22Rv1 (cell line): ENCODE measurements around the gene JAM2.
"Not testable (repeated sequence)": the region's sequence is repeated elsewhere in the genome, so short reads cannot be mapped to it uniquely, and the experiment has no call there.

Source experiments
- H3K27ac ChIP-seq: fragments of 450-650 bp; 2 replicates; pipeline ENCODE4 v1.5.1; 2017
- CTCF ChIP-seq: fragments of 450-650 bp; IDR thresholded peaks from 2 replicates; pipeline ENCODE4 v1.5.1; 2017; ENCODE audit warnings: mild to moderate bottlenecking
- ZFX ChIP-seq: fragments of 450-650 bp; IDR thresholded peaks from 2 replicates; pipeline ENCODE4 v1.6.1; 2017; ENCODE audit warnings: antibody characterized with exemption, borderline replicate concordance

Gene JAM2

GRCh38 chr21:25619198-25619597 is 19.9 kb upstream of the JAM2 start:
- TF ChIP-seq ZFX = no peak
- TF ChIP-seq CTCF = no peak
- no peak overlapping the region for H3K27ac ChIP-seq

GRCh38 chr21:25624511-25624910 is 14.5 kb upstream of the JAM2 start:
- no peak for TF ChIP-seq ZFX
- no peak for TF ChIP-seq CTCF
- no peak overlapping the region for H3K27ac ChIP-seq

- TF ChIP-seq ZFX (no peak), CTCF (no peak)
- no peak overlapping the region for H3K27ac ChIP-seq
These were observed 14.0 kb upstream of the JAM2 start for GRCh38 chr21:25625036-25625435.

DNA sequence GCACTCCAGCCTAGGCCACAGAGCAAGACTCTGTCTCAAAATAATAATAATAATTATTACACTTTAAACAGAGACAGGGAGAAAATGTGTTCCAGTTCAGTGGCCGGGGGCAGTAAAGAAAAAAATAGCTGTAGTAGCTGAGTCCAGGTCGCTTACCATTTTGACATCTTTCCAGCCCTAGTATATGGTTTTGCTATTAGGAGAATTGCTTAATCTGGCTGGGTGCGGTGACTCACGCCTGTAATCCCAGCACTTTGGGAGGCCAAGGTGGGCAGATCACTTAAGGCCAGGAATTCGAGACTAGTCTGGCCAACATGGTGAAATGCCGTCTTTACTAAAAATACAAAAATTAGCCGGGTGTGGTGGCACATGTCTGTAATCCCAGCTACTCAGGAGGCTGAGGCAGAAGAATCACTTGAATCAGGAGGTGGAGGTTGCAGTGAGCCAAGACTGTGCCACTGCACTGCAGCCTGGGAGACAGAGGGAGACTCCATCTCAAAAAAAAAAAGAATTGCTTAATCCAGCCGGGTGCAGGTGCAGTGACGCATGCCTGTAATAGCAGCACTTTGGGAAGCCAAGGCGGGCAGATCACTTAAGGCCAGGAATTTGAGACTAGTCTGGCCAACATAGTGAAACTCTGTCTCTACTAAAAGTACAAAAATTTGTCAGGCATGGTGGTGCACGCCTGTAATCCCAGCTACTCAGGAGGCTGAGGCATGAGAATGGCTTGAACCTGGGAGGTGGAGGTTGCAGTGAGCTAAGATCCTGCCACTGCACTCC is 13.1 kb upstream of the JAM2 start:
- H3K27ac ChIP-seq = not testable (repeated sequence)

DNA sequence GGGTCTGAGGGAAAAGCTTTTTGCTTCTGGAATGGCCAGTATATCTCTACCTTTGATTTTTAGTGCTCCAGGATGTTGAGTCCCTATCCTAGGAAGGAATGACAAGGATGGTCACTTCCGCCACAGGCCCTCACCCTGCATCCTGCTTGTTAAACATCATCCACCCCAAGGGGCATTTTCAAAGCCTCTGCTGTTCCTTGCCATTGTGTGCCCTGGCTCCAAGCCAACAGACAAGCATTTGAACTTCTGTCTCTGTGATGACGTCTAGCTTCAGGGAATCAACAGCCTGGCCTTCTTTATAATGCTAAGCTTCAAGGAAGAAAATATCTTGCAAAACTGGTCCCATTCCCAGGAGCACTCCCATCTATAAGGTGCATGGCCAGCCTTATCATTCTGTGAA is 12.3 kb upstream of the JAM2 start:
- TF ChIP-seq CTCF (no peak), ZFX (no peak)

DNA sequence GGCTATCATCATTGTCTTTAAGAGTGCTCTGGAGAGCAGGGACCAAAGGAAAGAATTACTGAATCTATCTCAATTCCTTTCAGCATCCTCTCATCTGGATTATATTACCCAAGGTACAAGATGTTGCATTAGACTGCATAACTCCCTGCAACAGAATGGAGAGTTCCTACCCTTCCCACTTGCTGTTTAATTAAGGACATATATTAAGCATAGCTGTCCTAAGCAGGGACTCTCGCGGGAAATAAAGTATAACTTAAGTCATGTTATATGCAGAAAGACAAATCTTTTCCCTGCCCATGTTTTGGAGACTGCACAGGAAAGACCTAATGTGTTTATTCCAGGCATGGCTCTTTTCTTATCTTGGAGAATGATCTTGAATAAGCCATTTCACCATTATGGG is 6.8 kb upstream of the JAM2 start:
- TF ChIP-seq CTCF (no peak), ZFX (no peak)
- H3K27ac ChIP-seq = no peak overlapping the region

More for the DNA sequence above, 12.3 kb upstream of the JAM2 start:
- H3K27ac ChIP-seq = no peak overlapping the region

GRCh38 chr21:25635310-25635709 is 3.7 kb upstream of the JAM2 start:
- TF ChIP-seq ZFX (no peak), CTCF (no peak)
- no peak overlapping the region for H3K27ac ChIP-seq

- H3K27ac ChIP-seq = no peak overlapping the region
- TF ChIP-seq CTCF (no peak), ZFX (no peak)
These were observed 2.3 kb upstream of the JAM2 start for GRCh38 chr21:25636727-25637126.
